SK-N-SH (cell line): ENCODE results near the gene HAO2. TPM values are rescaled to one million over a fixed set of nuclear protein-coding genes. Genes with fewer than 3 reads are reported as not detected.

Source experiments
- CTCF ChIA-PET: fragments of 300-600, 350-600 bp; formaldehyde crosslinking; extraction: SDS; loops from one replicate; lab custom pipeline; 2021; lab: Yijun Ruan, JAX
- POLR2A ChIA-PET: fragments of 350-600 bp; sonication (Branson Sonifier 250); formaldehyde crosslinking; extraction: SDS; loops from one replicate; lab custom pipeline; 2020; ENCODE audit warnings: antibody characterized with exemption, inconsistent platforms; lab: Yijun Ruan, JAX
- DNase-seq: peaks from one replicate; pipeline ENCODE4 v3.0.0; 2012
- H2AFZ ChIP-seq: fragments of 200-600 bp; sonication (generic); 2 replicates; pipeline ENCODE4 v1.8.1; 2016; ENCODE audit warnings: antibody characterized with exemption, mild to moderate bottlenecking, low read depth
- H3F3A ChIP-seq: fragments of 200-600 bp; sonication (generic); replicated peaks from 2 replicates; pipeline ENCODE3; 2016; ENCODE audit warnings: antibody characterized with exemption, mild to moderate bottlenecking; ENCODE audit not compliant: insufficient read depth
- H3K27ac ChIP-seq, 2 experiments: fragments of 200-500 bp in 1 of 2; fragments of 200-600 bp in 1 of 2; sonication (Bioruptor generic) in 1 of 2; sonication (generic), shearing (Covaris generic) in 1 of 2; 2 replicates each; pipeline versions ENCODE4 v1.5.1 to v1.6.1; 2014 to 2016; ENCODE audit warnings: low read depth in 2 of 2, inconsistent platforms in 1 of 2, low read length in 1 of 2, mild to moderate bottlenecking in 1 of 2, mixed read lengths in 1 of 2
- H3K27me3 ChIP-seq: fragments of 200-600 bp; sonication (generic), shearing (Covaris generic); 2 replicates; pipeline ENCODE4 v1.6.1; 2016; ENCODE audit warnings: mixed run types; ENCODE audit not compliant: insufficient read depth
- H3K36me3 ChIP-seq, 2 experiments: fragments of 200-500 bp in 1 of 2; fragments of 200-600 bp in 1 of 2; sonication (Bioruptor generic) in 1 of 2; sonication (generic) in 1 of 2; replicated peaks in 1 of 2; 2 replicates each; pipeline versions ENCODE3 to v1.5.1; 2014 to 2016; ENCODE audit warnings: low read length in 1 of 2, mild to moderate bottlenecking in 1 of 2; ENCODE audit not compliant: insufficient read depth in 2 of 2, control insufficient read depth in 1 of 2
- H3K4me1 ChIP-seq, 2 experiments: fragments of 200-500 bp in 1 of 2; fragments of 200-600 bp in 1 of 2; sonication (Bioruptor generic) in 1 of 2; sonication (generic), shearing (Covaris generic) in 1 of 2; 2 replicates each; pipeline versions ENCODE4 v1.5.1 to v1.6.1; 2014 to 2016; ENCODE audit warnings: low read depth in 1 of 2, low read length in 1 of 2, mixed run types in 1 of 2; ENCODE audit not compliant: insufficient read depth in 2 of 2, control insufficient read depth in 1 of 2
- H3K4me2 ChIP-seq: fragments of 200-600 bp; sonication (generic), shearing (Covaris generic); 2 replicates; pipeline ENCODE4 v1.6.1; 2017; ENCODE audit warnings: mixed run types
- H3K4me3 ChIP-seq, 2 experiments: fragments of 200-500 bp in 1 of 2; fragments of 200-600 bp in 1 of 2; sonication (Bioruptor generic) in 1 of 2; sonication (generic), shearing (Covaris generic) in 1 of 2; 2 replicates each; pipeline versions ENCODE4 v1.5.1 to v1.8.1; 2014 to 2016; ENCODE audit warnings: low read depth in 2 of 2, inconsistent platforms in 1 of 2, low read length in 1 of 2, mild to moderate bottlenecking in 1 of 2, mixed read lengths in 1 of 2, moderate library complexity in 1 of 2
- H3K79me2 ChIP-seq: fragments of 200-600 bp; sonication (generic); 2 replicates; pipeline ENCODE4 v1.8.1; 2017; ENCODE audit warnings: mild to moderate bottlenecking; ENCODE audit not compliant: insufficient read depth
- H3K9ac ChIP-seq: fragments of 200-600 bp; sonication (generic); 2 replicates; pipeline ENCODE4 v1.6.1; 2017; ENCODE audit warnings: mixed run types
- H3K9me2 ChIP-seq: fragments of 200-600 bp; sonication (generic); 2 replicates; pipeline ENCODE4 v1.6.1; 2017; ENCODE audit warnings: mixed run types
- H3K9me3 ChIP-seq: fragments of 200-600 bp; sonication (generic); 2 replicates; pipeline ENCODE4 v1.6.1; 2017; ENCODE audit warnings: mixed run types, mild to moderate bottlenecking, moderate library complexity
- H4K20me1 ChIP-seq: fragments of 200-600 bp; sonication (generic); 2 replicates; pipeline ENCODE4 v1.6.1; 2017; ENCODE audit warnings: mild to moderate bottlenecking, mixed run types; ENCODE audit not compliant: insufficient read depth
- ELF1 ChIP-seq: IDR thresholded peaks from 2 replicates; pipeline ENCODE4 v1.4.0; 2012
- EZH2phosphoT487 ChIP-seq: fragments of 200-600 bp; sonication (generic); IDR thresholded peaks from 2 replicates; pipeline ENCODE4 v1.6.1; 2017; ENCODE audit warnings: low read depth, mixed run types, mild to moderate bottlenecking, antibody characterized with exemption, moderate library complexity, borderline replicate concordance
- FOSL2 ChIP-seq: IDR thresholded peaks from 2 replicates; pipeline ENCODE4 v1.4.0; 2012; ENCODE audit warnings: low read depth, mild to moderate bottlenecking, moderate library complexity, borderline replicate concordance
- FOXJ3 ChIP-seq: sonication (generic); formaldehyde crosslinking; IDR thresholded peaks from 2 replicates; pipeline ENCODE4 v1.5.1; 2020; ENCODE audit warnings: mild to moderate bottlenecking, missing genetic modification reagents
- GATA2 ChIP-seq: sonication (generic); formaldehyde crosslinking; IDR thresholded peaks from 2 replicates; pipeline ENCODE4 v1.5.0; 2020; ENCODE audit warnings: mild to moderate bottlenecking, missing genetic modification reagents
- MAX ChIP-seq: IDR thresholded peaks from 2 replicates; pipeline ENCODE4 v1.4.0; 2012; ENCODE audit warnings: low read depth
- NRF1 ChIP-seq: IDR thresholded peaks from 2 replicates; pipeline ENCODE4 v1.6.1; 2012; ENCODE audit warnings: low read depth, mild to moderate bottlenecking, low read length
- POLR2AphosphoS5 ChIP-seq: IDR thresholded peaks from 2 replicates; pipeline ENCODE4 v1.6.1; 2012; ENCODE audit warnings: low read depth, low read length
- TAF1 ChIP-seq: IDR thresholded peaks from 2 replicates; pipeline ENCODE4 v1.6.1; 2012; ENCODE audit warnings: low read depth, mild to moderate bottlenecking, low read length, moderate library complexity, borderline replicate concordance
- TCF12 ChIP-seq: IDR thresholded peaks from 2 replicates; pipeline ENCODE4 v1.4.0; 2012
- YY1 ChIP-seq: IDR thresholded peaks from 2 replicates; pipeline ENCODE4 v1.4.0; 2012; ENCODE audit warnings: low read depth, mild to moderate bottlenecking
- WGBS: methylation state at CpG from one replicate; pipeline ENCODE4 v1.1.6; 2017; ENCODE audit warnings: low lambda C conversion rate; 5-methylcytosine and 5-hydroxymethylcytosine counted together
- polyA plus RNA-seq, 3 experiments: library from polyadenylated mRNA; depleted of rRNA; stranded (reverse); fragments of >200 nt; gene quantifications; 2 replicates each; pipeline ENCODE4 v1.2.3, GENCODE V29; 2012
- TF ChIP-seq, protein P1 (sequence below): IDR thresholded peaks from 2 replicates; pipeline ENCODE4 v1.6.1; 2012; ENCODE audit warnings: mild to moderate bottlenecking, low read depth, low read length, moderate library complexity
- TF ChIP-seq, protein P2 (sequence below): IDR thresholded peaks from 2 replicates; pipeline ENCODE4 v1.4.0; 2012; ENCODE audit warnings: low read depth, borderline replicate concordance

Gene HAO2
- polyA plus RNA-seq, 1 of the 3 experiments (the other 2 are of a cell fraction) = not detected

DNA sequence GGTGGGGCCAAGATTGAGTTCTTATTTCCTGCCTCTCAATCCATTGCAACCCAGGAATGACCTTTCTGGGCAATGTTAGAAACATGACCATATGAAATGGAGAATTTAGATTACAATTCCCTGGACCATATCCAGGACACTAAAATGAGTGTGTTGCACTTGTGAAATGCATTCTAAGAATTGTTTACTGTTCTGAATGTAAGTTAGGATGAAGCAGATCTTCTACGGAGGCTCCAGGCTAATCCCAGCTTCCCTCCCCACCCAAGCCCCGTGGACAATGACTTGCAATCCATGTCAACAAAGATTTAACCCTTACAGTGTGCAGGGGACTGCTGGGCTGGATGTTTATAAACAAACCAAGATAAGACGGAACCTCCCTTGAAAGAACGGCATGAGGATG lies 31.7 kb upstream of the HAO2 start:
- Histone ChIP-seq H3K79me2 (no peaks in the 10 kb centered on the region), H4K20me1 (no peaks in the 10 kb centered on the region), H3K4me1 (no peaks in the 10 kb centered on the region), H3K27me3 (no peaks in the 10 kb centered on the region; the same call in 1 of the 2 replicates), H3F3A (no peaks in the 10 kb centered on the region), H3K36me3 (no peaks in the 10 kb centered on the region), H3K9ac (no peak overlapping the region), H3K9me2 (no peaks in the 10 kb centered on the region), H3K4me2 (no peak overlapping the region), H3K9me3 (no peaks in the 10 kb centered on the region), H2AFZ (no peak overlapping the region), H3K4me3 (no peak overlapping the region), H3K27ac (no peak overlapping the region)
- ChIA-PET CTCF (interaction anchor here (1.0 kb wide), 1 partner anchor 9 kb away, joined by 3 read pairs; no protein-coding TSS in a partner anchor), POLR2A (no interaction called here)
- WGBS = 4% methylated on average over 4 of the region's 4 CpGs
- no peak for TF ChIP-seq POLR2AphosphoS5
- no peak for TF ChIP-seq TCF12
- TF ChIP-seq, protein P1, sequence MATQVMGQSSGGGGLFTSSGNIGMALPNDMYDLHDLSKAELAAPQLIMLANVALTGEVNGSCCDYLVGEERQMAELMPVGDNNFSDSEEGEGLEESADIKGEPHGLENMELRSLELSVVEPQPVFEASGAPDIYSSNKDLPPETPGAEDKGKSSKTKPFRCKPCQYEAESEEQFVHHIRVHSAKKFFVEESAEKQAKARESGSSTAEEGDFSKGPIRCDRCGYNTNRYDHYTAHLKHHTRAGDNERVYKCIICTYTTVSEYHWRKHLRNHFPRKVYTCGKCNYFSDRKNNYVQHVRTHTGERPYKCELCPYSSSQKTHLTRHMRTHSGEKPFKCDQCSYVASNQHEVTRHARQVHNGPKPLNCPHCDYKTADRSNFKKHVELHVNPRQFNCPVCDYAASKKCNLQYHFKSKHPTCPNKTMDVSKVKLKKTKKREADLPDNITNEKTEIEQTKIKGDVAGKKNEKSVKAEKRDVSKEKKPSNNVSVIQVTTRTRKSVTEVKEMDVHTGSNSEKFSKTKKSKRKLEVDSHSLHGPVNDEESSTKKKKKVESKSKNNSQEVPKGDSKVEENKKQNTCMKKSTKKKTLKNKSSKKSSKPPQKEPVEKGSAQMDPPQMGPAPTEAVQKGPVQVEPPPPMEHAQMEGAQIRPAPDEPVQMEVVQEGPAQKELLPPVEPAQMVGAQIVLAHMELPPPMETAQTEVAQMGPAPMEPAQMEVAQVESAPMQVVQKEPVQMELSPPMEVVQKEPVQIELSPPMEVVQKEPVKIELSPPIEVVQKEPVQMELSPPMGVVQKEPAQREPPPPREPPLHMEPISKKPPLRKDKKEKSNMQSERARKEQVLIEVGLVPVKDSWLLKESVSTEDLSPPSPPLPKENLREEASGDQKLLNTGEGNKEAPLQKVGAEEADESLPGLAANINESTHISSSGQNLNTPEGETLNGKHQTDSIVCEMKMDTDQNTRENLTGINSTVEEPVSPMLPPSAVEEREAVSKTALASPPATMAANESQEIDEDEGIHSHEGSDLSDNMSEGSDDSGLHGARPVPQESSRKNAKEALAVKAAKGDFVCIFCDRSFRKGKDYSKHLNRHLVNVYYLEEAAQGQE = no peak
- no peak for TF ChIP-seq EZH2phosphoT487
- no peak for TF ChIP-seq MAX
- no peak for TF ChIP-seq GATA2
- no peak for TF ChIP-seq NRF1
- DNase-seq = no peak

GRCh38 chr1:119338004-119338403 lies 30.6 kb upstream of the HAO2 start:
- WGBS = 17% methylated on average over 2 of the region's 2 CpGs
- Histone ChIP-seq H3K9ac (no peak overlapping the region), H3K9me2 (no peaks in the 10 kb centered on the region), H3K4me2 (no peak overlapping the region), H3F3A (no peaks in the 10 kb centered on the region), H3K27me3 (peaks cover 4% of the 10 kb centered on the region; the same call in 1 of the 2 replicates), H3K4me1 (no peaks in the 10 kb centered on the region), H2AFZ (no peak overlapping the region), H3K79me2 (no peaks in the 10 kb centered on the region), H4K20me1 (no peaks in the 10 kb centered on the region), H3K4me3 (no peak overlapping the region), H3K9me3 (no peaks in the 10 kb centered on the region), H3K27ac (no peak overlapping the region), H3K36me3 (no peaks in the 10 kb centered on the region)
- no peak for TF ChIP-seq ELF1
- no peak for TF ChIP-seq FOSL2
- TF ChIP-seq, protein P1 = no peak
- TF ChIP-seq GATA2 = no peak
- no peak for TF ChIP-seq YY1
- TF ChIP-seq, protein P2, sequence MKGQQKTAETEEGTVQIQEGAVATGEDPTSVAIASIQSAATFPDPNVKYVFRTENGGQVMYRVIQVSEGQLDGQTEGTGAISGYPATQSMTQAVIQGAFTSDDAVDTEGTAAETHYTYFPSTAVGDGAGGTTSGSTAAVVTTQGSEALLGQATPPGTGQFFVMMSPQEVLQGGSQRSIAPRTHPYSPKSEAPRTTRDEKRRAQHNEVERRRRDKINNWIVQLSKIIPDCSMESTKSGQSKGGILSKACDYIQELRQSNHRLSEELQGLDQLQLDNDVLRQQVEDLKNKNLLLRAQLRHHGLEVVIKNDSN = no peak
- no peak for TF ChIP-seq TAF1
- TF ChIP-seq POLR2AphosphoS5 = no peak
- no peak for TF ChIP-seq FOXJ3 (CRISPR knock-in tag)
- no peak for DNase-seq
- ChIA-PET CTCF (no interaction called here), POLR2A (no interaction called here)
